Esophagus muscularis mucosa (tissue), 4 donors: ENCODE results near the gene NELFB. TPM values are rescaled to one million over a fixed set of nuclear protein-coding genes. Genes with fewer than 3 reads are reported as not detected.
A peak's percentile ranks its signal among the peaks of the same experiment; 100 is the strongest.

Source experiments
- DNase-seq: peaks from one replicate; pipeline ENCODE4 v3.0.0-alpha.2; 2017; ENCODE audit errors: extremely low spot score
- H3K27ac ChIP-seq, 4 donors: fragments of 200-600 bp; sonication (generic); replicated peaks in 1 of 4; 1 replicate in 3 of 4; 2 replicates in 1 of 4; pipeline ENCODE4 v1.5.1; 2016 to 2019; ENCODE audit warnings: mild to moderate bottlenecking in 1 of 4
- H3K27me3 ChIP-seq, 4 donors: fragments of 200-600 bp; sonication (generic); one replicate each; pipeline versions ENCODE4 v1.5.1 to v1.6.0; 2016 to 2019
- H3K36me3 ChIP-seq, 4 donors: fragments of 200-600 bp; sonication (generic); one replicate each; pipeline ENCODE4 v1.5.1; 2016 to 2019
- H3K4me1 ChIP-seq, 4 donors: fragments of 200-600 bp; sonication (generic); one replicate each; pipeline ENCODE4 v1.5.1; 2016 to 2019
- H3K4me3 ChIP-seq, 4 donors: fragments of 200-600 bp; sonication (generic); 1 replicate in 2 of 4; 2 replicates in 2 of 4; pipeline ENCODE4 v1.5.1; 2016 to 2019; ENCODE audit warnings: mild to moderate bottlenecking in 4 of 4, moderate library complexity in 1 of 4
- H3K9me3 ChIP-seq, 4 donors: fragments of 200-600 bp; sonication (generic); 1 replicate in 3 of 4; 2 replicates in 1 of 4; pipeline ENCODE4 v1.5.1; 2016 to 2019
- CTCF ChIP-seq, 3 experiments: fragments of 200-600 bp in 2 of 3; fragments of 450-650 bp in 1 of 3; sonication (generic) in 2 of 3; IDR thresholded peaks; one replicate each; pipeline ENCODE4 v1.5.1; 2017 to 2019; ENCODE audit warnings: antibody characterized with exemption in 3 of 3, mild to moderate bottlenecking in 2 of 3, moderate library complexity in 1 of 3
- EP300 ChIP-seq: sonication (generic); formaldehyde crosslinking; IDR thresholded peaks from one replicate; pipeline ENCODE4 v1.6.1; 2017; ENCODE audit warnings: antibody characterized with exemption
- POLR2A ChIP-seq: fragments of 450-650 bp; IDR thresholded peaks from one replicate; pipeline ENCODE4 v1.6.1; 2017; ENCODE audit warnings: antibody characterized with exemption, moderate library complexity, mild to moderate bottlenecking, low read depth
- POLR2AphosphoS5 ChIP-seq, 2 donors: sonication (generic); formaldehyde crosslinking; IDR thresholded peaks; one replicate each; pipeline ENCODE4 v1.6.1; 2017; ENCODE audit warnings: antibody characterized with exemption in 2 of 2
- WGBS: methylation state at CpG from one replicate; pipeline ENCODE4 v1.1.5; 2018; 5-methylcytosine and 5-hydroxymethylcytosine counted together
- intact Hi-C: fragments of 100-400 bp; cut with DNase I; formaldehyde crosslinking; loops from one replicate; pipeline ENCODE4 v1.15.1; 2023
- total RNA-seq, 4 donors: library from RNA; depleted of rRNA; stranded (reverse); fragments of >200 nt; gene quantifications; one replicate each; pipeline versions ENCODE4 v1.1.0 to v1.2.1, GENCODE V29; 2016

NELFB gene
- total RNA-seq, 4 donors from 2014 or later = 26.6 to 73.2 (median 48.8) TPM

- Histone ChIP-seq H3K27me3 (peaks cover 8 to 70% (median 20%) of the 10 kb centered on the region in 4 donors), H3K9me3 (no peaks in the 10 kb centered on the region), H3K4me1 (peaks cover 21 to 32% (median 25%) of the 10 kb centered on the region in 4 donors), H3K4me3 (no peak overlapping the region), H3K36me3 (no peaks in the 10 kb centered on the region), H3K27ac (no peak overlapping the region)
- WGBS = 75% methylated on average over 5 of the region's 9 CpGs
- no peak for DNase-seq
- intact Hi-C loops = no loop called here
- TF ChIP-seq EP300 = no peak
- TF ChIP-seq CTCF (IDR thresholded peaks at IDR 0.05) = no peak
- no peak for TF ChIP-seq POLR2AphosphoS5 (IDR thresholded peaks at IDR 0.05)
- no peak for TF ChIP-seq POLR2A
Observed at GRCh38 chr9:137313326-137313936, 58.3 kb downstream of the NELFB start.

- H3K4me3 ChIP-seq = no peak overlapping the region
- peaks cover 0 to 5% (median 0%) of the 10 kb centered on the region in 4 donors for H3K36me3 ChIP-seq
- no peaks in the 10 kb centered on the region for H3K9me3 ChIP-seq
- DNase-seq = no peak
- H3K4me1 ChIP-seq = peaks cover 26 to 38% (median 29%) of the 10 kb centered on the region in 4 donors
- TF ChIP-seq CTCF (IDR thresholded peaks at IDR 0.05) (peak in 1 of 3 experiments; percentile 21), POLR2A (no peak)
- H3K27me3 ChIP-seq = peaks cover 8 to 63% (median 20%) of the 10 kb centered on the region in 4 donors
- intact Hi-C loops = no loop called here
- H3K27ac ChIP-seq = no peak overlapping the region
- WGBS = 73% methylated on average over 8 of the region's 24 CpGs
Observed at GRCh38 chr9:137313956-137314560, 58.9 kb downstream of the NELFB start.

- no peak for TF ChIP-seq POLR2A
- no peak for TF ChIP-seq POLR2AphosphoS5 (IDR thresholded peaks at IDR 0.05)
- TF ChIP-seq CTCF (IDR thresholded peaks at IDR 0.05) = no peak
- TF ChIP-seq EP300 = no peak
- Histone ChIP-seq H3K4me1 (peaks cover 29 to 46% (median 37%) of the 10 kb centered on the region in 4 donors), H3K36me3 (peaks cover 0 to 6% (median 0%) of the 10 kb centered on the region in 4 donors), H3K27me3 (peaks cover 8 to 55% (median 20%) of the 10 kb centered on the region in 4 donors), H3K27ac (peak overlapping the region in 3 of 4 donors; percentile 7 to 44 (median 40)), H3K4me3 (no peak overlapping the region), H3K9me3 (no peaks in the 10 kb centered on the region)
- intact Hi-C loops = no loop called here
- WGBS = 70% methylated on average over 17 of the region's 42 CpGs
- DNase-seq = no peak
Observed at GRCh38 chr9:137314561-137315560, 59.7 kb downstream of the NELFB start.

GRCh38 chr9:137315581-137316011 lies 60.5 kb downstream of the NELFB start:
- no peak for DNase-seq

More at GRCh38 chr9:137315581-137316011, 60.5 kb downstream of the NELFB start:
- 29% methylated on average over 16 of the region's 18 CpGs for WGBS
- TF ChIP-seq EP300 = no peak
- no peak for TF ChIP-seq POLR2A
- no peak for TF ChIP-seq POLR2AphosphoS5 (IDR thresholded peaks at IDR 0.05)
- no peak for TF ChIP-seq CTCF (IDR thresholded peaks at IDR 0.05)
- H3K27me3 ChIP-seq = peaks cover 8 to 53% (median 20%) of the 10 kb centered on the region in 4 donors
- no peaks in the 10 kb centered on the region for H3K9me3 ChIP-seq
- H3K27ac ChIP-seq = peak overlapping the region in 3 of 4 donors; percentile 37 to 44 (median 40)
- H3K36me3 ChIP-seq = peaks cover 0 to 6% (median 0%) of the 10 kb centered on the region in 4 donors
- peaks cover 33 to 54% (median 44%) of the 10 kb centered on the region in 4 donors for H3K4me1 ChIP-seq
- intact Hi-C loops = no loop called here
- H3K4me3 ChIP-seq = peak overlapping the region; percentile 41 to 51 (median 42)
